GM21723 (cell line): ENCODE measurements around the gene FBLN1.
"Not testable (repeated sequence)": the region's sequence is repeated elsewhere in the genome, so short reads cannot be mapped to it uniquely, and the experiment has no call there.

Source experiments
- ATAC-seq: cut with Tn5 transposase; IDR thresholded peaks from one replicate; pipeline ENCODE4 v1.9.1; 2021; ENCODE audit warnings: mild to moderate bottlenecking, moderate library complexity; ENCODE audit not compliant: unreplicated experiment

FBLN1 gene

GRCh38 chr22:45476814-45477213 lies 25.9 kb upstream of the FBLN1 start:
- no peak for ATAC-seq

- ATAC-seq, result no peak
These were observed 25.1 kb upstream of the FBLN1 start for GRCh38 chr22:45477366-45478107.

- no peak for ATAC-seq
These were observed 24.4 kb upstream of the FBLN1 start for GRCh38 chr22:45478108-45478771.

- no peak for ATAC-seq
These were observed 22.0 kb upstream of the FBLN1 start for GRCh38 chr22:45480717-45481116.

- no peak for ATAC-seq
These were observed 21.0 kb upstream of the FBLN1 start for GRCh38 chr22:45481661-45482060.

- no peak for ATAC-seq
These were observed 20.5 kb upstream of the FBLN1 start for GRCh38 chr22:45482169-45482568.

GRCh38 chr22:45483319-45483718 lies 19.4 kb upstream of the FBLN1 start:
- ATAC-seq, result no peak

- no peak for ATAC-seq
These were observed 18.7 kb upstream of the FBLN1 start for GRCh38 chr22:45483918-45484499.

GRCh38 chr22:45484742-45485141 lies 17.9 kb upstream of the FBLN1 start:
- ATAC-seq, result no peak

GRCh38 chr22:45485261-45485660 lies 17.4 kb upstream of the FBLN1 start:
- no peak for ATAC-seq

GRCh38 chr22:45488764-45489370 lies 13.8 kb upstream of the FBLN1 start:
- no peak for ATAC-seq

GRCh38 chr22:45490836-45491235 lies 11.8 kb upstream of the FBLN1 start:
- no peak for ATAC-seq

- no peak for ATAC-seq
These were observed 10.8 kb upstream of the FBLN1 start for GRCh38 chr22:45491841-45492240.

GRCh38 chr22:45493286-45493771 lies 9.4 kb upstream of the FBLN1 start:
- no peak for ATAC-seq

- not testable (repeated sequence) for ATAC-seq
These were observed 8.4 kb upstream of the FBLN1 start for GRCh38 chr22:45494306-45494705.

- ATAC-seq, result not testable (repeated sequence)
These were observed 7.1 kb upstream of the FBLN1 start for GRCh38 chr22:45495616-45496015.

GRCh38 chr22:45496451-45496941 lies 6.2 kb upstream of the FBLN1 start:
- no peak for ATAC-seq

- no peak for ATAC-seq
These were observed 5.1 kb upstream of the FBLN1 start for GRCh38 chr22:45497351-45498145.

- no peak for ATAC-seq
These were observed 2.9 kb upstream of the FBLN1 start for GRCh38 chr22:45499746-45500145.

- ATAC-seq, result no peak
These were observed 550 bp downstream of the FBLN1 start for GRCh38 chr22:45503050-45503815.
